ENCODE measurements around the gene PTPRN2. TPM values are rescaled to one million over a fixed set of nuclear protein-coding genes. Genes with fewer than 3 reads are reported as not detected.

The PTPRN2 gene
- polyA plus RNA-seq, 1 of the 3 experiments (the other 2 are of a cell fraction), result 4.0 TPM

DNA sequence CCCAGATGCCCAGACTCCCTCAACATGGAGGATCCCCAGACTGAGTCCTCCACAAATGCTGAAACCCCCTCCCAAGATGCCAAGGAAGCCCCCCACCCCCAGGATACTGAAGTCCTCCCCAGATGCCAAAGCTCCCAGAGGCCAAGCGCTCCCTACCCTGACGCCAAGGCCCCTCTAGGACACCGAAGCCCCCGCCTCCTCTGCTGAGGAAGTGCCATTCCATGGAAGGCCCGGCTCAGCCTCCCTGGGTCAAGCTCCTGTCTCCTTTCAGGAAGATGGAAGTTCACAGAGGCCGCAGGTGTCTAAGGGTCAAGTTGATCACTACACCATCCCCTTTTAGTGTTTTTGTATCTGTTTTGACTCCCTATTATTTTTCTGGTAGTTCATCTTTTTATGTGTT is 644.1 kb downstream of the PTPRN2 start:
- no peak overlapping the region for H2AFZ ChIP-seq (ENCODE audit: low read depth)
- ChIA-PET CTCF (interaction anchor here (1.4 kb wide), 1 partner anchor 17 kb away, joined by 4 read pairs; no protein-coding TSS in a partner anchor), POLR2A (no interaction called here)
- peaks cover 7% of the 10 kb centered on the region; the same call in 1 of the 2 replicates for H3K9me3 ChIP-seq
- no peaks in the 10 kb centered on the region for H3K9me2 ChIP-seq
- no peaks in the 10 kb centered on the region for H3K79me2 ChIP-seq (ENCODE audit: insufficient read depth)
- H3K9ac ChIP-seq, result no peak overlapping the region
- no peak overlapping the region for H3K4me3 ChIP-seq (ENCODE audit: low read depth in 2 of 2, low read length in 1 of 2)
- no peak overlapping the region for H3K27ac ChIP-seq (ENCODE audit: low read depth in 2 of 2, low read length in 1 of 2)
- WGBS (ENCODE audit: low lambda C conversion rate), result 37% methylated on average over 5 of the region's 6 CpGs
- H4K20me1 ChIP-seq (ENCODE audit: insufficient read depth), result no peaks in the 10 kb centered on the region
- H3F3A ChIP-seq (replicated peaks; ENCODE audit: insufficient read depth), result no peaks in the 10 kb centered on the region
- H3K4me1 ChIP-seq (ENCODE audit: control insufficient read depth in 1 of 2, insufficient read depth in 2 of 2, low read depth in 1 of 2, low read length in 1 of 2), result peaks cover 0 to 12% of the 10 kb centered on the region in 2 experiments; a peak in 1 of 4 replicates
- H3K4me2 ChIP-seq, result no peak overlapping the region
- DNase-seq, result no peak
- TF ChIP-seq NFIC (IDR thresholded peaks at IDR 0.05; ENCODE audit: borderline replicate concordance) (no peak), MEF2A (IDR thresholded peaks at IDR 0.05; ENCODE audit: borderline replicate concordance, low read depth) (no peak), TAF1 (IDR thresholded peaks at IDR 0.05; ENCODE audit: borderline replicate concordance, low read depth, low read length) (no peak), EZH2phosphoT487 (IDR thresholded peaks at IDR 0.05; ENCODE audit: borderline replicate concordance, low read depth) (no peak), RAD21 (IDR thresholded peaks at IDR 0.05; ENCODE audit: low read length) (no peak), GABPA (IDR thresholded peaks at IDR 0.05; ENCODE audit: low read depth) (no peak), POLR2AphosphoS5 (IDR thresholded peaks at IDR 0.05; ENCODE audit: low read depth, low read length) (no peak), FOXJ3 (CRISPR knock-in tag; IDR thresholded peaks at IDR 0.05) (no peak), FOSL2 (IDR thresholded peaks at IDR 0.05; ENCODE audit: borderline replicate concordance, low read depth) (no peak), FOXM1 (IDR thresholded peaks at IDR 0.05; ENCODE audit: low read depth) (no peak), RXRA (IDR thresholded peaks at IDR 0.05; ENCODE audit: borderline replicate concordance, low read depth) (no peak), SMC3 (IDR thresholded peaks at IDR 0.05; ENCODE audit: low read depth, low read length) (no peak)
- TF ChIP-seq, protein P1, sequence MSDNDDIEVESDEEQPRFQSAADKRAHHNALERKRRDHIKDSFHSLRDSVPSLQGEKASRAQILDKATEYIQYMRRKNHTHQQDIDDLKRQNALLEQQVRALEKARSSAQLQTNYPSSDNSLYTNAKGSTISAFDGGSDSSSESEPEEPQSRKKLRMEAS (IDR thresholded peaks at IDR 0.05; ENCODE audit: low read depth), result no peak
- TF ChIP-seq, protein P2, sequence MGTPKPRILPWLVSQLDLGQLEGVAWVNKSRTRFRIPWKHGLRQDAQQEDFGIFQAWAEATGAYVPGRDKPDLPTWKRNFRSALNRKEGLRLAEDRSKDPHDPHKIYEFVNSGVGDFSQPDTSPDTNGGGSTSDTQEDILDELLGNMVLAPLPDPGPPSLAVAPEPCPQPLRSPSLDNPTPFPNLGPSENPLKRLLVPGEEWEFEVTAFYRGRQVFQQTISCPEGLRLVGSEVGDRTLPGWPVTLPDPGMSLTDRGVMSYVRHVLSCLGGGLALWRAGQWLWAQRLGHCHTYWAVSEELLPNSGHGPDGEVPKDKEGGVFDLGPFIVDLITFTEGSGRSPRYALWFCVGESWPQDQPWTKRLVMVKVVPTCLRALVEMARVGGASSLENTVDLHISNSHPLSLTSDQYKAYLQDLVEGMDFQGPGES (IDR thresholded peaks at IDR 0.05; ENCODE audit: low read depth, low read length), result no peak
- TF ChIP-seq, protein P3, sequence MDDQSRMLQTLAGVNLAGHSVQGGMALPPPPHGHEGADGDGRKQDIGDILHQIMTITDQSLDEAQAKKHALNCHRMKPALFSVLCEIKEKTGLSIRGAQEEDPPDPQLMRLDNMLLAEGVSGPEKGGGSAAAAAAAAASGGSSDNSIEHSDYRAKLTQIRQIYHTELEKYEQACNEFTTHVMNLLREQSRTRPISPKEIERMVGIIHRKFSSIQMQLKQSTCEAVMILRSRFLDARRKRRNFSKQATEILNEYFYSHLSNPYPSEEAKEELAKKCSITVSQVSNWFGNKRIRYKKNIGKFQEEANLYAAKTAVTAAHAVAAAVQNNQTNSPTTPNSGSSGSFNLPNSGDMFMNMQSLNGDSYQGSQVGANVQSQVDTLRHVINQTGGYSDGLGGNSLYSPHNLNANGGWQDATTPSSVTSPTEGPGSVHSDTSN (IDR thresholded peaks at IDR 0.05), result no peak
- TF ChIP-seq, protein P4, sequence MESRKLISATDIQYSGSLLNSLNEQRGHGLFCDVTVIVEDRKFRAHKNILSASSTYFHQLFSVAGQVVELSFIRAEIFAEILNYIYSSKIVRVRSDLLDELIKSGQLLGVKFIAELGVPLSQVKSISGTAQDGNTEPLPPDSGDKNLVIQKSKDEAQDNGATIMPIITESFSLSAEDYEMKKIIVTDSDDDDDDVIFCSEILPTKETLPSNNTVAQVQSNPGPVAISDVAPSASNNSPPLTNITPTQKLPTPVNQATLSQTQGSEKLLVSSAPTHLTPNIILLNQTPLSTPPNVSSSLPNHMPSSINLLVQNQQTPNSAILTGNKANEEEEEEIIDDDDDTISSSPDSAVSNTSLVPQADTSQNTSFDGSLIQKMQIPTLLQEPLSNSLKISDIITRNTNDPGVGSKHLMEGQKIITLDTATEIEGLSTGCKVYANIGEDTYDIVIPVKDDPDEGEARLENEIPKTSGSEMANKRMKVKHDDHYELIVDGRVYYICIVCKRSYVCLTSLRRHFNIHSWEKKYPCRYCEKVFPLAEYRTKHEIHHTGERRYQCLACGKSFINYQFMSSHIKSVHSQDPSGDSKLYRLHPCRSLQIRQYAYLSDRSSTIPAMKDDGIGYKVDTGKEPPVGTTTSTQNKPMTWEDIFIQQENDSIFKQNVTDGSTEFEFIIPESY (IDR thresholded peaks at IDR 0.05; ENCODE audit: borderline replicate concordance, low read depth), result no peak
- H3K36me3 ChIP-seq (replicated peaks in 1 of 2; ENCODE audit: control insufficient read depth in 1 of 2, insufficient read depth in 2 of 2, low read length in 1 of 2), result no peaks in the 10 kb centered on the region
- no peaks in the 10 kb centered on the region for H3K27me3 ChIP-seq (ENCODE audit: insufficient read depth)
